ENCODE data around the gene HVCN1. TPM values are rescaled to one million over a fixed set of nuclear protein-coding genes. Genes with fewer than 3 reads are reported as not detected.

The HVCN1 gene
- total RNA-seq, 1 donor from 2014 or later, result 0.71 TPM

DNA sequence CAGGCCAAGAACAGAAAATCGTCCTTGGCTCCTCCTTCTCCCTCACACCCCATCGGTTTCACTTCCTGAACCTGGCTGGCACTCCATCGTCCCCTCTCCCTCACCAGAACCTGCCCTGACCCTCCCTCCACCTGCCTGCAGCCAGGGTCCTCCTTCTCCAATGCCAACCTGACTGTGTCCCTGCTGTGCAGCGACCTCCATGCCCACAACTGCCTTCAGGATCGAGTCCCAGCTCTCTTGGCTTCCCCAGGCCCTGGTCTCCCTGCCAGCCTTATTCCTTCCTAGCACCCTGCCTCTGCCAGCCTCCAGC is 19.8 kb downstream of the HVCN1 start:
- H3K36me3 Mint-ChIP-seq (ENCODE audit: unreplicated experiment), result peaks cover 20% of the 10 kb centered on the region
- TF ChIP-seq, protein P1, sequence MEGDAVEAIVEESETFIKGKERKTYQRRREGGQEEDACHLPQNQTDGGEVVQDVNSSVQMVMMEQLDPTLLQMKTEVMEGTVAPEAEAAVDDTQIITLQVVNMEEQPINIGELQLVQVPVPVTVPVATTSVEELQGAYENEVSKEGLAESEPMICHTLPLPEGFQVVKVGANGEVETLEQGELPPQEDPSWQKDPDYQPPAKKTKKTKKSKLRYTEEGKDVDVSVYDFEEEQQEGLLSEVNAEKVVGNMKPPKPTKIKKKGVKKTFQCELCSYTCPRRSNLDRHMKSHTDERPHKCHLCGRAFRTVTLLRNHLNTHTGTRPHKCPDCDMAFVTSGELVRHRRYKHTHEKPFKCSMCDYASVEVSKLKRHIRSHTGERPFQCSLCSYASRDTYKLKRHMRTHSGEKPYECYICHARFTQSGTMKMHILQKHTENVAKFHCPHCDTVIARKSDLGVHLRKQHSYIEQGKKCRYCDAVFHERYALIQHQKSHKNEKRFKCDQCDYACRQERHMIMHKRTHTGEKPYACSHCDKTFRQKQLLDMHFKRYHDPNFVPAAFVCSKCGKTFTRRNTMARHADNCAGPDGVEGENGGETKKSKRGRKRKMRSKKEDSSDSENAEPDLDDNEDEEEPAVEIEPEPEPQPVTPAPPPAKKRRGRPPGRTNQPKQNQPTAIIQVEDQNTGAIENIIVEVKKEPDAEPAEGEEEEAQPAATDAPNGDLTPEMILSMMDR (IDR thresholded peaks at IDR 0.05; ENCODE audit: partially characterized antibody, unreplicated experiment), result no peak
- H3K9me3 Mint-ChIP-seq (ENCODE audit: unreplicated experiment), result peaks cover 14% of the 10 kb centered on the region
- no peaks in the 10 kb centered on the region for H3K27me3 Mint-ChIP-seq (ENCODE audit: unreplicated experiment)
- DNase-seq, result no peak
- no peak overlapping the region for H3K27ac Mint-ChIP-seq (ENCODE audit: unreplicated experiment)
- H3K4me1 Mint-ChIP-seq (ENCODE audit: low read depth, unreplicated experiment), result no peaks in the 10 kb centered on the region
- no peak overlapping the region for H3K4me3 Mint-ChIP-seq (ENCODE audit: unreplicated experiment)

DNA sequence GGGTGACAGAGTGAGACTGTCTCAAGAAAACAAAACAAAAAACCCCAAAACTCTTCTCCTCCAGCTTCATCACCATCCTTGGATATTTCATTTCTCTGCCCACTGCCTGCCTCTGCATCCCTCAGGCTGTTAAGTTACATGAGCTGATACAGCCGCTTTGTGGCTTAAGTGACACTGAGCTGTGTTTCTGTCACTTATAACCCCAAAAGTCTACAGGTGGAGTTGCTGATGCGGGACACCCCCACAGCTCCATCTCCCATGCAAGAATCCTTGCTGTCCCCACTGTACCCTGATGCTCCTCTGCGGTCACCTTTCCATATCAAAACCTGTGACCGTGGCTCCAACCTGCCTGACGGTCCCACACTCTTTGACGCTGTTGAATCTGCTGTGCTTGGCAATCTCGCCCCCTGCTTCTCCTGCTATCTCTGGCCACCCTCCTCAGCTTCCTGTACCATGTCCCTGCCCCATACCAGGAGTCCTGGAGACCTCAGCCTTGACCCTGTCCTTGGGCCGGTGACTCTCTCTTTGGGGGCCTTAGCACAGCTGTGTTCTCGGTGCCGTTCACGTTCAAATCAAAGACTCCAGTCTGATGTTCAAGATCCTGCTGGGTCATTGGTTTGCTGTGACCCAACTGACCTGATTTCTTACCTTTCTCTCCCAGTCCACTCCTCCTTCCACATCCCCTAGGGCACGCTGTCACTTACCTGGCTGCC is 20.3 kb downstream of the HVCN1 start:
- no peaks in the 10 kb centered on the region for H3K27me3 Mint-ChIP-seq (ENCODE audit: unreplicated experiment)
- peaks cover 14% of the 10 kb centered on the region for H3K9me3 Mint-ChIP-seq (ENCODE audit: unreplicated experiment)
- no peak overlapping the region for H3K4me3 Mint-ChIP-seq (ENCODE audit: unreplicated experiment)
- peaks cover 23% of the 10 kb centered on the region for H3K36me3 Mint-ChIP-seq (ENCODE audit: unreplicated experiment)
- H3K4me1 Mint-ChIP-seq (ENCODE audit: low read depth, unreplicated experiment), result no peaks in the 10 kb centered on the region
- no peak overlapping the region for H3K27ac Mint-ChIP-seq (ENCODE audit: unreplicated experiment)
- no peak for DNase-seq
- TF ChIP-seq, protein P1 (IDR thresholded peaks at IDR 0.05; ENCODE audit: partially characterized antibody, unreplicated experiment), result no peak

DNA sequence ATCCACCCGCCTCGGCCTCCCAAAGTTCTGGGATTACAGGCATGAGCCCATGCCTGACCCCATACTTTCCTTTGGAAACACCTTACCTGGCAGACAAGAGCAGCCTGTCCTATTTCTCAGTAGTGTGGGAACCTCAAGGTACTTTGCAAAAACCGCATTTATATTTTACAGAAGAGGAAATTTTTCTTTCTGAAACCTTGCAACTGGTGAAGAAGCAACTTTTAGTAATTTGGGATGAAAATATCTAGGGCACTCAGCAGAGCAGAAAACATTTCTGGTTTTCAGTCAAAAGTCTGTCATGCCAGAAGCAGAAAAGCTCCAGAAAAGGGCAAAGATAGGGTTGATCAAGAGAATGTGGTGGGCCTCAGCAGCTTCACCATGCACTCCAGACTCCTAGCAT is 21.2 kb downstream of the HVCN1 start:
- no peak for DNase-seq
- no peaks in the 10 kb centered on the region for H3K27me3 Mint-ChIP-seq (ENCODE audit: unreplicated experiment)
- H3K4me3 Mint-ChIP-seq (ENCODE audit: unreplicated experiment), result no peak overlapping the region
- no peak overlapping the region for H3K27ac Mint-ChIP-seq (ENCODE audit: unreplicated experiment)
- no peaks in the 10 kb centered on the region for H3K4me1 Mint-ChIP-seq (ENCODE audit: low read depth, unreplicated experiment)
- peaks cover 14% of the 10 kb centered on the region for H3K9me3 Mint-ChIP-seq (ENCODE audit: unreplicated experiment)
- TF ChIP-seq, protein P1 (IDR thresholded peaks at IDR 0.05; ENCODE audit: partially characterized antibody, unreplicated experiment), result no peak
- peaks cover 23% of the 10 kb centered on the region for H3K36me3 Mint-ChIP-seq (ENCODE audit: unreplicated experiment)

DNA sequence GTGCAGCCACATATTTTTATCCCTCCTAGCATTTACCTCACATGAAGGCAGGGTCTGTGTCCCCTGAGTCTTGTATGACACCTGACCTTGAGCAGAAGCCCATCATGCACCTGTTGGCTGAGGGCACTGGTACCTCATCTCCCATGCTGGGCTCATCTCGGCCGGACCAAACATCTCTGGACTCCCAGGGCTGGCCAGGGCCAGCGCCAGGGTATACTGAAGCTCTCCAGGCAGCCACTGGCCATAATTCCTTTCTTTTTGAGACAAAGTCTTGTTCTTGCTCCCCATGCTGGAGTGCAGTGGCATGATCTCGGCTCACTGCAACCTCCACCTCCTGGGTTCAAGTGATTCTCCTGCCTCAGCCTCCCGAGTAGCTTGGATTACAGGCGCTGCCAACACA is 22.0 kb downstream of the HVCN1 start:
- Mint-ChIP-seq H3K9me3 (ENCODE audit: unreplicated experiment) (peaks cover 14% of the 10 kb centered on the region), H3K27ac (ENCODE audit: unreplicated experiment) (no peak overlapping the region), H3K4me1 (ENCODE audit: low read depth, unreplicated experiment) (no peaks in the 10 kb centered on the region), H3K36me3 (ENCODE audit: unreplicated experiment) (peaks cover 23% of the 10 kb centered on the region), H3K27me3 (ENCODE audit: unreplicated experiment) (no peaks in the 10 kb centered on the region), H3K4me3 (ENCODE audit: unreplicated experiment) (no peak overlapping the region)
- no peak for DNase-seq
- TF ChIP-seq, protein P1 (IDR thresholded peaks at IDR 0.05; ENCODE audit: partially characterized antibody, unreplicated experiment), result no peak

DNA sequence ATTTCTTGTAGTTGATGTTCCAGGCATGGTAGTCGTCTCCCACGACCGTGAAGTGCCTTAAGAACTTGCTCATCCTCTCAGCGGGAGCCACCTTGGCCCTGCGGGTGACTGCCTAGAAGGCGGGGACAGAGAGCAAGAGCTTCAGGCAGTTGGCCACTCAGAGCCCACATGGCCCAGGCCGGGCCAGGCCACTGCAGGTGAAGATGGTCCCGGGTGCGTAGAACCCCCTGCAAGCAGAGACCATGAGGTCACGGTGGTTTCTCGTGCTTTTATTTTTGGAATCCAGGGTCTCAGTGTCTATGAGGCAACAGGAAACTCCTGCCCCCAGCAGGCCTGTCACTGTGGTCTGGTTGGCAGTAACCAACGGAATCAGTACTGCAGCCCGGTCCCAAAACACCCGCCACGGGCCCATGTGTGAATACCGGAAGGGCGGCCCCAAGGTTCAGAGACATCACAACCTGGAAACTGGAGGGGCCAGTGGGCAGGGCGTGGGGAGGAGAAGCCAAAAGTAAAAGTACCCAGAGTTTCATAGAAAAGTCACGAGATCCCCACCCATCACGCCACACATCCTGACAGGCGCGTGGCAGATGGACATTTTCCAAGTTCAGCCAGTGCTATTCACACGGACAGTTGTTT is 27.5 kb downstream of the HVCN1 start:
- peaks cover 9% of the 10 kb centered on the region for H3K4me1 Mint-ChIP-seq (ENCODE audit: low read depth, unreplicated experiment)
- peaks cover 8% of the 10 kb centered on the region for H3K9me3 Mint-ChIP-seq (ENCODE audit: unreplicated experiment)
- H3K36me3 Mint-ChIP-seq (ENCODE audit: unreplicated experiment), result peaks cover 18% of the 10 kb centered on the region
- TF ChIP-seq, protein P1 (IDR thresholded peaks at IDR 0.05; ENCODE audit: partially characterized antibody, unreplicated experiment), result no peak
- H3K27ac Mint-ChIP-seq (ENCODE audit: unreplicated experiment), result no peak overlapping the region
- H3K4me3 Mint-ChIP-seq (ENCODE audit: unreplicated experiment), result no peak overlapping the region
- no peaks in the 10 kb centered on the region for H3K27me3 Mint-ChIP-seq (ENCODE audit: unreplicated experiment)
- DNase-seq, result no peak

Data from glutamatergic neuron (in vitro differentiated cells).